HG03025 (cell line): ENCODE data around the gene EIF4G3.

Source experiments
- ATAC-seq: cut with Tn5 transposase; IDR thresholded peaks from one replicate; pipeline ENCODE4 v1.9.1; 2021; ENCODE audit warnings: mild to moderate bottlenecking, moderate library complexity; ENCODE audit not compliant: unreplicated experiment, low FRiP score

Gene EIF4G3

GRCh38 chr1:21000245-21000594 lies 176.5 kb downstream of the EIF4G3 start:
- ATAC-seq = no peak

DNA sequence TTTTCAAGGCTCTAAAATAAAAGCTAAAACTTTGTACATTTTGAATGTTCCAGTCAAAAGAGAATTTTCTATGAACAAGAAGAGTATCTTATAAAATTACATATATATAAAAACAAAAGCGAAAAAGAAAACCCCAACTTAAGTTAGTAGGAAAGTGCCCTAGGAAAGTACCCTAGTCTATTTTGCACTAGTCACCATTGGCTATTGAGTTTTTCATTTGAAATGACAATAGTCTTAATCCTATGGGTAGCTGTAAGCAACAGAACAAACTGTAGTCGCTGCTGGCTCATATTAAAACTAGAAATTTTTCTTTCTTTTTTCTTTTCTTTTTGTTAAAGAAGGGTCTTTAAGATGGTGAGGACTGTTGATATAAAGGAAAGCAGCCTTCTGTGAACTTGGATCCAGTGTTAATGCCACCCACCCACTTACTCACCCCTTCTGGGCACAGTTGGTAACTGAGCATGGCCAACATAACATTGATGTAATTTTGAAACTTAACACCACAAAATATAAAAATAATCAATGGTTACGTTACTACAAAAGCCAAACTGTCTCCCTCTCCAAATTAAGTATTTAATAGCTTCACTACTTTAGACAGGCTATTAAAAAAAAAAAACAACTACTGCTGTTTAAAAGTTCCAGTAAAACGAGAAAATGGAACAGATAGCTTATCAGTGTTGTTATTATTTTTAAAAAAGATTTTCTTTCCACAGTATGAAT lies 177.0 kb downstream of the EIF4G3 start:
- no peak for ATAC-seq

GRCh38 chr1:20998826-20999225 lies 177.9 kb downstream of the EIF4G3 start:
- no peak for ATAC-seq

- ATAC-seq = no peak
These were observed 179.0 kb downstream of the EIF4G3 start for GRCh38 chr1:20997602-20998224.

- no peak for ATAC-seq
These were observed 180.1 kb downstream of the EIF4G3 start for GRCh38 chr1:20996554-20996953.

DNA sequence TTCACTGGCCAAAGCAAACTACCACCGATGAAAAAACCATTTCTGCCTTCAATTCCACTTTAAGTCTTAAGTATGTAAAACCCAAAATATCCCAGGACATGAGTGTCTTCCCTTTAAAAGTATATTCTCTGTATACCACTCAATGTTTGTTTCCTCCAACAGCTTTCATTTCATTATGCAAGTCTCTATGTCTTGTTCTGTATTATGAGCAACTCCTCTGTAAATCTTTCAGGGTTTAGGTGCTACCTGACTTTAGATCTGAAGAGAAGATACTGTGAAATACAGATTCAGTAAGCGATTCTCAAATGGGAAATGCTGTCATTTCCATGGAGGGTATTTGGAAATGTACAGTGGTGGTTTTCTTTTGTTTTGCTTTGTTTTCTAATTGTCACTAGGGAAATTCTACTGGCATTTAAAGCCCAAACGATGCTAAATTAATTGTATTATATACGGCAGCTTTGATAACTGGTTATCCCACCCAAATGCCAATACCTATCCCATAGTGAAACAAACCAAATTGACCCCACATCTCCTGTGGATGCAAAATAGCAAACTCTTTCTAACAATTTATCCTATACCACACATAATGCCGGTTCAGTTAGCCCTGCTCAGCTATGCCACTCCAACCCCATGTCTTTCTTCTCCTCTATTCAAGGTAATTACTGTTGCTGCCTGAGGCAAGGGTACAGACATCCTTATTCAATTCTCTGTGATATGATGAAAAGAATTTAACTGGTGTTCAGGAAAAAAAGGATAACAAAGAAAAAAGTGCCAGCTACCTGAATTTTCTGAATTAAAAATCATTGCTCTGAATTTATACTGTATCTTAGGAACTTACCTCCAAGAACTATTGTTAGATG lies 182.8 kb downstream of the EIF4G3 start:
- no peak for ATAC-seq

DNA sequence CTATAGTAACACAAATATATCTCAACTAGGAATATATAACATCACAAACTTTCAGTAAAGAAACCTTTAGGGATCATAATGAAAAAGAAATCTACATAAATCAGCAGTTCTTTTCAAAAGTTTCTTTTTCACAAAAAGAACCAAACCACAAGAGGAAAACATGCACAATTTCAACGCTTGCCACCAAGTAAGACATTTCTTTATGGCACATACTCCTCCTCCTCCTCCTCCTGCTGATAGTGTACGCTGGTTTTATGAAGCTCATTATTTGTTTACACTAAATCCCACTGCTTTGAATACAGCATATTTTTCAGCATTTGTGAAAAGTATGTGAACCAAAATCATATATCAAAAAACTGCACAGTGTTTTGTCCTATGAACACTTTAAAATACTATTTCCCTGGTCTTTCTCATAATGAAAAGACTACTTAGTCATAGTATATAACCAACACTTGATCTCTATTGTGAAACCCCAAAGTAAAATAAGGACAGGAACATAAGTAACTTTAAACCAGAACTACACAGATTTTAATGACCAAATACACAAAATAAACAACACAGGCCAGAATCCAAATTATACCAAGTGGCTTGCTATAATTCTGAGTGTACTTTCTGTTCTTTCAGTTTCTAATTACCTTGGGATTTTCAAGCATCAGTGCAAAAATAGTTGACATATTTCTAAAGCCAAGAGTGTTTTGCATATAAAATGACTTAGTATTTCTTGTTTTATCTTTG lies 184.2 kb downstream of the EIF4G3 start:
- no peak for ATAC-seq

GRCh38 chr1:20988943-20989342 lies 187.8 kb downstream of the EIF4G3 start:
- ATAC-seq = no peak

DNA sequence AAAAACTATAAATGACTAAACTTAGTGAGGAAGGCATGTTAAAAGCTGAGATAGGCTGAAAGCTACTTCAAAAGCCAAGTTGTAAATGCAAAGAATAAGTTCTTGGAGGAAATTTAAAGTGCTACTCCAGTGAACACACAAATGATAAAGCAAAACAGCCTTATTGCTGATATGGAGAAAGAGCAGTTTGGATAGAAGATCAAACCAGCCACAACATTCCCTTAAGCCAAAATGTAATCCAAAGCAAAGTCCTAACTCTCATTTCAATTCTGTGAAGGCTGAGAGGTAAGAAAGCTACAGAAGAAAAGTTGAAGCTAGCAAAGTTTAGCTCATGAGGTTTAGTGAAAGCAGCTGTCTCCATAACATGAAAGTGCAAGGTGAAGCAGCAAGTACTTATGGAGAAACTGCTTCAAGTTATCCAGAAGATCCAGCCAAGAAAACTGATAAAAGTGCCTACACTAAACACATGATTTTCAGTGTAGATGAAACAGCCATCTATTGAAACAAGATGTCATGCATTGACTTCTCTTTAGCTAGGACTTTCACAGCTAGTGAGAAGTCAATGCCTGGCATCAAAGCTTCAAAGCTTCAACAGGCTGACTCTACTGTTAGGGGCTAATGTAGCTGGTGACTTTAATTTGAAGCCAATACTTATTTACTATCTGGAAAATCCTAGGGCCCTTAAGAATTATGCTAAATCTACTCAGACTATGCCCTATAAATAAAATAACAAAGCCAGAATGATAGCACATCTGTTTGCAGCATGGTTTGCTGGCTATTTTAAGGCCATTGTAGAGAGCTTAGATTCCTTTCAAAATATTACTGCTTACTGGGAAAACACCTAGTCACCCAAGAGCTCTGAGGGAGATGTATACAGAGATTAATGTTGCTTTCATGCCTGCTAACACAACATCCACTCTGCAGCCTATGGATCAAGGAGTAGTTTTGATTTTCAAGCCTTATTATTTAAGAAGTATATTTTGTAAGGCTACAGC lies 188.6 kb downstream of the EIF4G3 start:
- no peak for ATAC-seq

GRCh38 chr1:20983297-20983889 lies 193.3 kb downstream of the EIF4G3 start:
- ATAC-seq = no peak

- no peak for ATAC-seq
These were observed 194.4 kb downstream of the EIF4G3 start for GRCh38 chr1:20982316-20982715.

GRCh38 chr1:20981915-20982314 lies 194.8 kb downstream of the EIF4G3 start:
- no peak for ATAC-seq

GRCh38 chr1:20980051-20980450 lies 196.6 kb downstream of the EIF4G3 start:
- no peak for ATAC-seq

DNA sequence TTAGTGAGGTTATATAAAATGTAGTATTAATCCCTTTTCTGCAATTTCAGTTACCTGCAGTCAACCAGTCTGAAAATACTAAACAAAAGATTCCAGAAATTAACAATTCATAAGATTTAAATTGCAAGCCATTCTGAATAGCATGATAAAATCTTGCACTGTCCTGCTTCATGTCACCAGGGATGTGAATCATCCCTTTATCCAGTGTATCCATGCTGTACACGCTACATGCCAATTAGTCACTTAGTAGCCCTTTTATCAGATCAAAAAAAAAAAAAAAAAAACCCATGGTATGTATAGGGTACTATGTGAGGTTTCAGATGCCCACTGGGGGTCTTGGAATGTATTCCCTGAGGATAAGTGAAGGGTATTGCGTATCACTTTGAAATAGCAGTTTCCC lies 198.3 kb downstream of the EIF4G3 start:
- no peak for ATAC-seq

GRCh38 chr1:20975668-20976067 lies 201.0 kb downstream of the EIF4G3 start:
- no peak for ATAC-seq

GRCh38 chr1:20974951-20975350 lies 201.7 kb downstream of the EIF4G3 start:
- no peak for ATAC-seq

DNA sequence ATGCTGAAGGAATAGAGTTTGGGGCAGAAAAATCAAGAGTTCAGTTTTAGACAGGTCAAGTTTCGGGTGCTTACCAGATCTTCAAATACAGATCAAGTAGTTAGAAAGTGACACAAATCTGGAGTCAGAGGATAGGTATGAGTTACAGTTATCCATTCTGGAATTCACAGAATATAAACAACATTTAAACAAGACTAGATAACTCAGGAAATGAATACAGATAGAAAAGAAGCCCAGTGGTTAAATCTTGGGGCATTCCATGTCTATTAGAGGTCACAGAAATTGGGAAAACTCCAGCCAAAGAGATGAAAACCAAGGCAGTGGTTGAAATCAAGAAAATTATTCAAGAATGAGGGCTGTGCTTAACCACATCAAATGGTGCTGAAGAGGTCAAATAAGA lies 202.6 kb downstream of the EIF4G3 start:
- ATAC-seq = no peak

DNA sequence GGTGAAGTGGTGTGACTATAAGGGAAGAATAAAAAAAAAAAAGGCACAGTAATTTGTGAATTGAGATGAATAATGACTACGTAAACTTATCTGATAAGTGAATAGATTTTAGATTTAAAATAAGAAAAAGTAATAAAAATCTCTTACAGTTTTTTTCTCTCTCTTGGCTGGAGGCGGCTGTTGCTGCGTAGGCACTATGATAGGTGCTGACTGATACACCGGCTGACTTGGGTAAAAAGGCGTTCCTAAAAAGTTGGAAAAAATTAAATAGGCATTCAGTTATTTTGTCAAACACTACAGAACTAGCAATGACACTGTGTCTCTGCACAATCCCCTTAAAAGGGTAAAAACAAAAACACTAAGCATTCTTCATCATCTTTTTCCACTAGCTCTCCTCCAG lies 203.8 kb downstream of the EIF4G3 start:
- no peak for ATAC-seq
